Esophagus muscularis mucosa (tissue), 4 donors: ENCODE results near the gene TBPL1. TPM values are rescaled to one million over a fixed set of nuclear protein-coding genes. Genes with fewer than 3 reads are reported as not detected.
"Not testable (repeated sequence)": the region's sequence is repeated elsewhere in the genome, so short reads cannot be mapped to it uniquely, and the experiment has no call there.

ENCODE experiments used
- DNase-seq: peaks from one replicate; pipeline ENCODE4 v3.0.0-alpha.2; 2017; ENCODE audit errors: extremely low spot score
- H3K27ac ChIP-seq, 4 donors: fragments of 200-600 bp; sonication (generic); replicated peaks in 1 of 4; 1 replicate in 3 of 4; 2 replicates in 1 of 4; pipeline ENCODE4 v1.5.1; 2016 to 2019; ENCODE audit warnings: mild to moderate bottlenecking in 1 of 4
- H3K27me3 ChIP-seq, 4 donors: fragments of 200-600 bp; sonication (generic); one replicate each; pipeline versions ENCODE4 v1.5.1 to v1.6.0; 2016 to 2019
- H3K36me3 ChIP-seq, 4 donors: fragments of 200-600 bp; sonication (generic); one replicate each; pipeline ENCODE4 v1.5.1; 2016 to 2019
- H3K4me1 ChIP-seq, 4 donors: fragments of 200-600 bp; sonication (generic); one replicate each; pipeline ENCODE4 v1.5.1; 2016 to 2019
- H3K4me3 ChIP-seq, 4 donors: fragments of 200-600 bp; sonication (generic); 1 replicate in 2 of 4; 2 replicates in 2 of 4; pipeline ENCODE4 v1.5.1; 2016 to 2019; ENCODE audit warnings: mild to moderate bottlenecking in 4 of 4, moderate library complexity in 1 of 4
- H3K9me3 ChIP-seq, 4 donors: fragments of 200-600 bp; sonication (generic); 1 replicate in 3 of 4; 2 replicates in 1 of 4; pipeline ENCODE4 v1.5.1; 2016 to 2019
- EP300 ChIP-seq: sonication (generic); formaldehyde crosslinking; IDR thresholded peaks from one replicate; pipeline ENCODE4 v1.6.1; 2017; ENCODE audit warnings: antibody characterized with exemption
- POLR2A ChIP-seq: fragments of 450-650 bp; IDR thresholded peaks from one replicate; pipeline ENCODE4 v1.6.1; 2017; ENCODE audit warnings: antibody characterized with exemption, moderate library complexity, mild to moderate bottlenecking, low read depth
- POLR2AphosphoS5 ChIP-seq, 2 donors: sonication (generic); formaldehyde crosslinking; IDR thresholded peaks; one replicate each; pipeline ENCODE4 v1.6.1; 2017; ENCODE audit warnings: antibody characterized with exemption in 2 of 2
- WGBS: methylation state at CpG from one replicate; pipeline ENCODE4 v1.1.5; 2018; 5-methylcytosine and 5-hydroxymethylcytosine counted together
- intact Hi-C: fragments of 100-400 bp; cut with DNase I; formaldehyde crosslinking; loops from one replicate; pipeline ENCODE4 v1.15.1; 2023
- total RNA-seq, 4 donors: library from RNA; depleted of rRNA; stranded (reverse); fragments of >200 nt; gene quantifications; one replicate each; pipeline versions ENCODE4 v1.1.0 to v1.2.1, GENCODE V29; 2016
- TF ChIP-seq, protein P1 (sequence below), 3 experiments: fragments of 200-600 bp in 2 of 3; fragments of 450-650 bp in 1 of 3; sonication (generic) in 2 of 3; IDR thresholded peaks; one replicate each; pipeline ENCODE4 v1.5.1; 2017 to 2019; ENCODE audit warnings: antibody characterized with exemption in 3 of 3, mild to moderate bottlenecking in 2 of 3, moderate library complexity in 1 of 3

Gene TBPL1
- total RNA-seq, 4 donors from 2014 or later: 8.8 to 23.4 (median 17.8) TPM

DNA sequence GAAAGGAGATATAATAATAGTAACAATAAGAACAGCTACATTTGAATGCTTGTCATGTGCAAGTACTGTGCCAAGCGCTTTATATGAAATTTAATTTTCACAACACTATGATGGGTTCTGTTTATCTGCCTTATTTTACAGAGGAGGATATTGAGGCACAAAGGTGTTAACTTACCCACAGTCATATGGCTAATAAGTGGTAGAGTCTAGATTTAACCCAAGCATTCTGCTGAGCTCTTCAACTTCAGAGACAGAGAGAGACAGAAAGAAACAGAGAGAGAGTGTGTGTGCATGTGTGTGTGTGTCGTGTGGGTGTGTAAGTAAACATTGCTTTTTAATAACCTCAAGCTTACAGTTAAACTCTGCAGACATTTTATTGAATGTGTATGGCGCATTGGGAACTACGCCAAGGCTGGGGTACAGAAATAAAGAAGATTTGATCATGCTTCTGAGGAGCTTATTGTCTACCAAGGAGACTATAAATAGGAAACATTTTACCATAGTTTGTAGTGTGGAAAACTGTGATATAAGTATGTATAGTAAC, 12.9 kb downstream of the TBPL1 start:
- DNase-seq: no peak
- peaks cover 5 to 28% (median 21%) of the 10 kb centered on the region in 4 donors for H3K4me1 ChIP-seq
- no peak overlapping the region for H3K4me3 ChIP-seq
- no peaks in the 10 kb centered on the region for H3K36me3 ChIP-seq
- 92% methylated on average over 4 of the region's 4 CpGs for WGBS
- TF ChIP-seq EP300 (no peak), POLR2AphosphoS5 (IDR thresholded peaks at IDR 0.05) (no peak), POLR2A (no peak)
- TF ChIP-seq, protein P1, sequence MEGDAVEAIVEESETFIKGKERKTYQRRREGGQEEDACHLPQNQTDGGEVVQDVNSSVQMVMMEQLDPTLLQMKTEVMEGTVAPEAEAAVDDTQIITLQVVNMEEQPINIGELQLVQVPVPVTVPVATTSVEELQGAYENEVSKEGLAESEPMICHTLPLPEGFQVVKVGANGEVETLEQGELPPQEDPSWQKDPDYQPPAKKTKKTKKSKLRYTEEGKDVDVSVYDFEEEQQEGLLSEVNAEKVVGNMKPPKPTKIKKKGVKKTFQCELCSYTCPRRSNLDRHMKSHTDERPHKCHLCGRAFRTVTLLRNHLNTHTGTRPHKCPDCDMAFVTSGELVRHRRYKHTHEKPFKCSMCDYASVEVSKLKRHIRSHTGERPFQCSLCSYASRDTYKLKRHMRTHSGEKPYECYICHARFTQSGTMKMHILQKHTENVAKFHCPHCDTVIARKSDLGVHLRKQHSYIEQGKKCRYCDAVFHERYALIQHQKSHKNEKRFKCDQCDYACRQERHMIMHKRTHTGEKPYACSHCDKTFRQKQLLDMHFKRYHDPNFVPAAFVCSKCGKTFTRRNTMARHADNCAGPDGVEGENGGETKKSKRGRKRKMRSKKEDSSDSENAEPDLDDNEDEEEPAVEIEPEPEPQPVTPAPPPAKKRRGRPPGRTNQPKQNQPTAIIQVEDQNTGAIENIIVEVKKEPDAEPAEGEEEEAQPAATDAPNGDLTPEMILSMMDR (IDR thresholded peaks at IDR 0.05): no peak
- H3K9me3 ChIP-seq: no peaks in the 10 kb centered on the region
- no peak overlapping the region for H3K27ac ChIP-seq
- intact Hi-C loops: loop anchor here (5.0 kb wide), 1 partner anchor 34 kb away; no protein-coding TSS in a partner anchor
- no peaks in the 10 kb centered on the region for H3K27me3 ChIP-seq

DNA sequence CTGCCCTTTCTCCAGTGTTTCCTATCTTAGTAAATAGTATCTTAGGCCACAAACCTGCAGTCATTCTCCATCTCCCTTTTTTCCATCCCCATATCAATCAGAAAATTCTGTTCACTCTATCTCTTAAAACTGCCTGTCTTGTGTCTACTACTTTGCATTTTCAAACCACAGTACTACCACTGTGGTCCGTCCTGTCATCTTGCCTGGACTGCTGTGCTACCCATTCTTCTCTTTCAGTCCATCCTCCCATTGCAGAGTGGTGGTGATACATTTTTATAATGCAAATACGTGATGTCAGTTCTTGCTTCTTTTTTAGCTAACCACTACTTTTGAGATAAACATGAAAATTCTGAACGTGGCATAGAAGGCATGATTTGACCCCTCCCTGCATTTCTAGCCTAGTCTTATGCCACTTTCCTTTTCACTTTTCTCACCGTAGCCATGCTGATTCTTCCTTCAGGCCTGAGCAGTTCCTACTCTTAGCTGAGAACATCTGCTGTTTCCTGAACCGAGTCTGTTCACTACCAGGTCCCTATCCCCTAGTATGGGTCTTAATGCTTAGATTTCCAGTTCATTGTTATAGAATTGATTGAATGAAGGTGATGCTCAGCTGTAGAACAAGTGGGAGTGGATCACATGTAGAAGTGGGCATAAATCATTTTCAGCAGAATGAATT, 13.8 kb downstream of the TBPL1 start:
- DNase-seq: no peak
- Histone ChIP-seq H3K27ac (no peak overlapping the region), H3K4me3 (no peak overlapping the region), H3K36me3 (no peaks in the 10 kb centered on the region), H3K4me1 (peaks cover 5 to 29% (median 24%) of the 10 kb centered on the region in 4 donors), H3K9me3 (no peaks in the 10 kb centered on the region), H3K27me3 (no peaks in the 10 kb centered on the region)
- intact Hi-C loops: loop anchor here (5.0 kb wide), 1 partner anchor 34 kb away; no protein-coding TSS in a partner anchor
- 81% methylated on average over 5 of the region's 5 CpGs for WGBS
- TF ChIP-seq, protein P1 (IDR thresholded peaks at IDR 0.05): no peak
- TF ChIP-seq POLR2A (no peak), EP300 (no peak), POLR2AphosphoS5 (IDR thresholded peaks at IDR 0.05) (no peak)

- intact Hi-C loops: loop anchor here (5.0 kb wide), 1 partner anchor 35 kb away; no protein-coding TSS in a partner anchor
Measured at GRCh38 chr6:133967347-133967746, 14.3 kb downstream of the TBPL1 start.

DNA sequence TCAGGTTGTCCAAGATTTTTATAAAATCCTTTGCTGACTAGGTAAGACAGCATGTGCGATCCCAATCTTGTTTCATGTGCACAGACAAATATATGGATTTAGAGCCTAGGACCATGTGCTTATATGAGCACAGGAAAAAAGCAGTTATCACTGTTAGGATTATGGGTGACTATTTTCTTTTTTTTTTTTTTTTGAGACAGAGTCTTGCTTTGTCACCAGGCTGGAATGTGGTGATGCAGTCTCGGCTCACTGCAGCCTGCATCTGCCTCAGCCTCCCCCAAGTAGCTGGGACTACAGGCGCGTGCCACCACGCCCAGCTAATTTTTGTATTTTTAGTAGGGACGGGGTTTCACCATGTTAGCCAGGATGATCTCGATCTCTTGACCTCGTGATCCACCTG, 14.8 kb downstream of the TBPL1 start:
- H3K4me1 ChIP-seq: peaks cover 5 to 32% (median 21%) of the 10 kb centered on the region in 4 donors

More at GRCh38 chr6:133967347-133967746, 14.3 kb downstream of the TBPL1 start:
- DNase-seq: no peak
- Histone ChIP-seq H3K9me3 (no peaks in the 10 kb centered on the region), H3K27me3 (no peaks in the 10 kb centered on the region), H3K27ac (no peak overlapping the region), H3K4me3 (no peak overlapping the region), H3K4me1 (peaks cover 5 to 31% (median 22%) of the 10 kb centered on the region in 4 donors), H3K36me3 (no peaks in the 10 kb centered on the region)
- TF ChIP-seq, protein P1 (IDR thresholded peaks at IDR 0.05): no peak
- TF ChIP-seq EP300: no peak
- TF ChIP-seq POLR2AphosphoS5 (IDR thresholded peaks at IDR 0.05): no peak
- no peak for TF ChIP-seq POLR2A
- WGBS: 96% methylated on average over 4 of the region's 4 CpGs

GRCh38 chr6:133969285-133969920, 16.4 kb downstream of the TBPL1 start:
- WGBS: 86% methylated on average over 1 of the region's 1 CpG
- intact Hi-C loops: loop anchor here (5.0 kb wide), 1 partner anchor 37 kb away; no protein-coding TSS in a partner anchor
- H3K27ac ChIP-seq: no peak overlapping the region

More for the DNA sequence above, 14.8 kb downstream of the TBPL1 start:
- H3K9me3 ChIP-seq, DNase-seq, H3K36me3 ChIP-seq, H3K27me3 ChIP-seq, H3K27ac ChIP-seq, H3K4me3 ChIP-seq: not testable (repeated sequence)
- WGBS: 86% methylated on average over 8 of the region's 8 CpGs
- intact Hi-C loops: loop anchor here (5.0 kb wide), 1 partner anchor 36 kb away; no protein-coding TSS in a partner anchor

More at GRCh38 chr6:133969285-133969920, 16.4 kb downstream of the TBPL1 start:
- no peak for DNase-seq
- no peak for TF ChIP-seq POLR2A
- no peak for TF ChIP-seq POLR2AphosphoS5 (IDR thresholded peaks at IDR 0.05)
- TF ChIP-seq EP300: no peak
- TF ChIP-seq, protein P1 (IDR thresholded peaks at IDR 0.05): no peak
- peaks cover 5 to 36% (median 27%) of the 10 kb centered on the region in 4 donors for H3K4me1 ChIP-seq
- no peaks in the 10 kb centered on the region for H3K36me3 ChIP-seq
- H3K27me3 ChIP-seq: no peaks in the 10 kb centered on the region
- no peaks in the 10 kb centered on the region for H3K9me3 ChIP-seq
- no peak overlapping the region for H3K4me3 ChIP-seq
